GM21737 (cell line): Measurements from ENCODE around the gene EFCAB10.
"Not testable (repeated sequence)": the region's sequence is repeated elsewhere in the genome, so short reads cannot be mapped to it uniquely, and the experiment has no call there.

ENCODE experiments used
- ATAC-seq: cut with Tn5 transposase; IDR thresholded peaks from one replicate; pipeline ENCODE4 v1.9.1; 2021; ENCODE audit warnings: mild to moderate bottlenecking, moderate library complexity; ENCODE audit not compliant: unreplicated experiment

Gene EFCAB10

GRCh38 chr7:105599551-105599950 lies 18.3 kb upstream of the EFCAB10 start:
- no peak for ATAC-seq

DNA sequence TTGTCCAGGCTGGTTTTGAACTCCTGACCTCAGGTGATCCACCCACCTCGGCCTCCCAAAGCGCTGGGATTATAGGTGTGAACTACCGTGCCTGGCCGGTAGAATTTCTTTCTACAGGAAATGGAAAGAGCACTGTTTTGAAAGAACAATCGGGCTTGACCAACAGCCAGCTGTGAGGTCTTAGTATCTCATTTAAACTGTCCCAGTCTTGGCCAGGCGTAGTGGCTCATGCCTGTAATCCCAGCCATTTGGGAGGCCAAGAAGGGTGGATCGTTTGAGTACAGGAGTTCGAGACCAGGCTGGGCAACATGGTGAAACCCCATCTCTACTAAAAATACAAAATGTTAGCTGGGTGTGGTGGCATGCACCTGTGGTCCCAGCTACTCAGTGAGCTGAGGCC lies 17.8 kb upstream of the EFCAB10 start:
- not testable (repeated sequence) for ATAC-seq

DNA sequence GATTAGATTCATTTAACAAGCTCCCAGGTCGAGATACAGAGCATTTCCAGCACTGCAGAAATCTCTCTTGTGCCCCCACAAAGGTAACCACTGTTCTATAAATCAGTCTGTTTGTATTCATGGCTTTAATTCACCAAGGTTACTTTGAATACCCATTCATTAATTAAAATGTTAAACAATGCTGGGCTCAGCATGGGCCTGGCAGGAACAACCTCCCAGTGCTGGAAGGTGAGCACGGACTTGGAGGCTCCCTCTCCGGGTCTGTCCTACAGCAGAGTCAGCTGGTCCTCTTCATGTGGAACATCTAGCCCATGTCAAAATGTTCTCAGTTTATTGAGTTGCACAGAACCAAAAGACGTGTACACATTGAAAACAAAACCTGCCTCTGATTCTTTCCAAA lies 15.6 kb upstream of the EFCAB10 start:
- no peak for ATAC-seq

GRCh38 chr7:105594034-105594433 lies 12.7 kb upstream of the EFCAB10 start:
- no peak for ATAC-seq

DNA sequence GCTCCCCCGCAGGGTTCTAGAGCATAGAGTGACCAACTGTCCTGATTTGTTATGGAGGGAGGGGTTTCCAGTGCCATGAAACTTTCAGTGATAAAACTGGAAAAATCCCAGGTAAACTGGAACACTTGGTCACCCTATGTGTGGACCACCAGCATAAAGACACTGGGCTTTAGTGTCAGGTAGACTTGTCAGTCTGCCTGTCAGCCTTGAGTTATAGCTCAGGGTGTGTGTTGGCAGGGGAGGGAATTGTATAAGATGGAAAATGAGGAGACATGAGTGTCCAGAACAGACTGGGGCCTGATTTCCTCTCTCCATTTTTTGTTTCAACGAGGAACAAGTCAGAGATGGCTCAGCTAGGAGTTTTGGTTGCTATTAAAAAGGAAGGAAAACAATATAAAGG lies 10.2 kb upstream of the EFCAB10 start:
- no peak for ATAC-seq

DNA sequence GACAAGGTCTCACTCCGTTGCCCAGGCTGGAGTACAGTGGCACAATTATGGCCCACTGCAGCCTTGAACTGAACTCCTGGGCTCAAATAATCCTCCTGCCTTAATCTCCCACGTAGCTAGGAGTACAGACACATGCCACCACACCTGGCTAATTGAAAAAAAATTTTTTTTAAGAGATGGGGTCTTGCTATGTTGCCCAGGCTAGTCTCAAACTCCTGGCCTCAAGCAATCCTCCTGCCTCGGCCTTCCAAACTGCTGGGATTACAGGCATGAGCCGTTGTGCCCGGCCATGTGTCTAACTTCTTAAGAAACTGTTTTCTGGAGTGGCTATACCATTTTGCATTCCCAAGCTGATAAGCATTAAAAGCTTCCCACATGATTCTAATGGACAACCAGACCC lies 9.5 kb upstream of the EFCAB10 start:
- no peak for ATAC-seq

GRCh38 chr7:105589356-105590077 lies 8.2 kb upstream of the EFCAB10 start:
- ATAC-seq, result peak; percentile 85

GRCh38 chr7:105587909-105588635 lies 6.8 kb upstream of the EFCAB10 start:
- ATAC-seq, result no peak

DNA sequence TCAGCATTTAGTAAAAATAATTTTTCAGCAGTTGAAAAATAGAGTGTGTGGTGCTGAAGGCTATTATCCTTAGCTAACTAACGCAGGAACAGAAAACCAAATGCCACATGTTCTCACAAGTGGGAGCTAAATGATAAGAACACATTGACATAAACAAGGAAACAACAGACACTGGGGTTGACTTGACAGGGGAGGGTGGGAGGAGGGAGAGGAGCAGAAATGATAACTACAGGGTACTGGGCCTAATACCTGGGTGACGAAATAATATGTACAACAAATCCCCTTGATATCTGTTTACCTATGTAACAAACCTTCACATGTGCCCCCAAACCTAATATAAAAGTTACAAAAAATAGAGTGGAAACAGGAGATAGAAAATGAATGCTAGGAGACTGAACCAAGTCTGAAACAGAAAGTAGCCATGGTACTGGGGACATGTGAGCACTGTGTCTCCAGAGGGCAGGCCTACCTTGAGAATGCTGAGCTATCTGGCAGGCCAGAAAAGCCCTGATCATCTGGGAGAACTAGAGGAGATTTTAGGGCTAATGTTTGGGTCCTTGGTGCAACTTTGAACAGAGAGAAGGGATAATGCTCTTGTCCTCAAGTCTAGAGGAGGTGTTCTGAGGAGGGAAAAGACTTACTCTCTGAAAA lies 4.7 kb upstream of the EFCAB10 start:
- ATAC-seq, result no peak

GRCh38 chr7:105584165-105584564 lies 2.9 kb upstream of the EFCAB10 start:
- no peak for ATAC-seq

DNA sequence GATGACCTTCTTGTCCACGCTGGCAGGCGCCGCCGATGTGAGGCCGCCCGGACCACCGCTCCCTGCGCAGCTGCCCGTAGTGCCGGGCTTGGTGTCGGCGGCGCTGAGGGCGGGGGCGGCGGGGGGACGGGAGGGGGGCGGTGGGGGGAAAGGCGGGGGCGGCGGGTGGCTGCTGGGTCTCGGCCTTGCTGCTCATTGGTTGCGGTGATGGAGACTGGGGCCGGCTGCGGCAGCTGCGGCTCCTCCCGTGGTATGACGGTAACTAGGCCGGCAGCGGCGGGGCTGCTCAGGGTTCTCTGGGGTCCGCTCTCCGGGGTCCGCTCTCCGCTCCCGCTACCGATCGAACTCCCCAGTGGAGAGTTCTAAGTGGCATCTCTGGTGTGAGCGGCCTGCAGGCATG lies 1.8 kb upstream of the EFCAB10 start:
- ATAC-seq, result no peak

- ATAC-seq, result no peak
Measured at GRCh38 chr7:105580022-105580740, 1.1 kb downstream of the EFCAB10 start.

- ATAC-seq, result no peak
Measured at GRCh38 chr7:105578496-105578895, 2.8 kb downstream of the EFCAB10 start.

DNA sequence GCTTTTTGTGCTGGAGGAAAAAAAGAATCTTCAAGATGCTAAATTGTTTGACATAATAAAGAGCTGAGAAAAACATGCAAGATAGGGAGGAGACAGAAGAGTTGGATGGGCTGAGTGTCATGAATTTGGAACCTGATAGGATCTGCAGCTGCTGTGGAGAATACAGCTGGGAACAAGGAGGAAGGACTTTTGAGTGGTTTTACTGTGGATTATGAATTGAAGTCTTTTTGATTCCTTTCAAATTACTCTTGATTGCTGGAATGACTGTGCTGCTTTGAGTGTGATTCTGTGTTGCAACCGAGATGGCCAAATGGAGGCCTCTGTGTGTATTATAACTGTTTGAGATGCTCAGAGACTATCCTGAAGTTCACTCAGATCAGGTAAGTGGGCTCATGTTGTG lies 4.0 kb downstream of the EFCAB10 start:
- ATAC-seq, result no peak

- ATAC-seq, result no peak
Measured at GRCh38 chr7:105571891-105572290, 9.4 kb downstream of the EFCAB10 start.

DNA sequence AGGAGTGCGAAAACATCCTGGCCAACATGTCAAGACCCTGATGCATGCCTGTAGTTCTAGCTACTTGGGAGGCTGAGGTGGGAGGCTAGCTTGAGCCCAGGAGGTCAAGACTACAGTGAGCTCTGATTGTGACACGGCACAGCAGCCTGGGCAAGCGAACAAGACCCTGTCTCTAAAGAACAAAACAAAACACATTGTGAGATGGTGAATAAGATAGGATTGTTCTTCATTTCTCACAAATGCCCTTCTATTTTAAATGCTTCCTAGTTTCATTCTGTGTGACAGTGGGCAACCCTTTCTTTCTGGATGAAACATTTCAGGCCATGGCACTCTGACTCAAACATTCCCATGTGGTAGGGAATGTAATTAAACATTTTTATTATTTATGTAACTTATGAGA lies 13.5 kb downstream of the EFCAB10 start:
- no peak for ATAC-seq

DNA sequence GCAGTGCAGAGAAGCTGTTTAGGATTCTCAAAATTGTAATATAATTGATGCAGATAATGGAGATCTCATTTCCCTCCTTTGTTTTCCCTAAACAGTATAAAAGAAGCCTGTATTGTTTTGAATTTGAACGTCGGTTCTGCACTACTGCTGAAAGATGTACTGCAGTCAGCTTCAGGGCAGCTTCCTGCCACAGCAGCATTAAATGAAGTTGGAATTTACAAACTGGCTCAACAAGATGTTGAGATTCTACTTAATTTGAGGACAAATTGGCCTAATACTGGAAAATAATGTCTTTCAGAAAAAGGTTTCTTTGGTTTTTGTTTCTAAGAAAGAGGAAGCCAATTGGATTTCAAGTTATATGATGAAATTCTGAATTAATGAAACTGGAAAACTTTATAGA lies 14.3 kb downstream of the EFCAB10 start:
- ATAC-seq, result no peak

DNA sequence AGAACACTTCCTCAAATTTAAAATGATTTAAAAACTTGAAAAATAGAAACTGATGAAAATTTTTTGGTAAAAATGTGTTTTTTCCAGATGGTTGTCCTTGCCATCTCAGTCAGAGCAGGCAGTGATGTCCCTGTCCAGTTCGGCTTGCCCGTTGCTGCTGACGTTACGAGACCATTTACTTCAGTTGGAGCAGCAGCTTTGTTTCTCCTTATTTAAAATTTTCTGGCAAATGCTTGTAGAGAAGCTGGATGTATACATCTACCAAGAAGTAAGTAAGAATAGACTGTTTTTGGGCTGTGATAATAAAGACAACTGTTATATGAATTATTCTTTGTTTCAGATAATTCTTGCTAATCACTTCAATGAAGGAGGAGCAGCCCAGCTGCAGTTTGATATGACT lies 16.1 kb downstream of the EFCAB10 start:
- no peak for ATAC-seq

DNA sequence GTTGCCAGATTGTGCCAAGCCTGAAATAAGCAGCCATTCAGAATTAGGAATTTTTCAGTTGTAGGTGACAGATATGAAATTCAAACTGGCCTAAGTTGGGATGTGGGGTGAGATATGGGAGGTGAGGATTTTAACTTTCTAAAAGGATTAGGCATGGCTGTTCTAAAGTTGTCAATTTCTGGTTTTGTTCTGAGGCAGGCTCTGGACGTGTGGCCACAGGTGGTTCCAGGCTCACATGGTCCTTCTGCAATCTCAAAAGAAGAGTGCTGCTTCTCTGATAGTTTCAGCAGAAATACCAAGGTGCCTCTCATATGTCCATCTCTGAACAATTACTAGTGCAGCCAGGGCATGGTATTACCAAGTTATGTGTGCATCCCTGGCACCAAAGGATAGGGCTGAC lies 21.4 kb downstream of the EFCAB10 start:
- ATAC-seq, result no peak

DNA sequence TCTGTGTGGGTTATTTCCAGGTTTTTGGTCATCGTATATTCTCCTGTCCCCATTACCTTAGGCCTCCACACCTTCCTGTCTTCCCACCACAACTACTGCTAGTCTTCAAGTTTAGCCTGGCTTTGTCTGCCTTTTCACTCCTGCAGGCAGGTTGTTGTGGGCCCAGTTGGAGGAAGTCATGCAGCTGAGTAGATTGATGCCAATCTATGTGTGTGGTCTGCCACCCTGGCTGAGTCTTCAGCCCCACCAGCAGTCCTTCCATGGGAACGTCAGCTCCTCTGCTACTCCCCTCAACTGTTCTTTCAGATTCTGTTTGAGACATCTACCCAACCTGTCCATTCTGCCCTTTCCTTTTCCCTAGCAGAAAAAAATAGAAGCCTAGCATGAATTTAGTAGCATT lies 43.0 kb downstream of the EFCAB10 start:
- no peak for ATAC-seq

GRCh38 chr7:105532709-105533460 lies 48.4 kb downstream of the EFCAB10 start:
- no peak for ATAC-seq
